ENCODE data around the gene AUTS2. TPM values are rescaled to one million over a fixed set of nuclear protein-coding genes. Genes with fewer than 3 reads are reported as not detected.
"Not testable (repeated sequence)": the region's sequence is repeated elsewhere in the genome, so short reads cannot be mapped to it uniquely, and the experiment has no call there.

The AUTS2 gene
- polyA plus RNA-seq, 1 donor from 2014 or later = 8.9 TPM

GRCh38 chr7:70794962-70795361 lies 1196.7 kb downstream of the AUTS2 start:
- Mint-ChIP-seq H3K9me3 (peaks cover 0 to 7% (median 2%) of the 10 kb centered on the region in 3 donors), H3K4me3 (no peak overlapping the region), H3K27ac (no peak overlapping the region), H3K36me3 (peaks cover 4% of the 10 kb centered on the region), H3K4me1 (no peaks in the 10 kb centered on the region), H3K27me3 (no peaks in the 10 kb centered on the region)

DNA sequence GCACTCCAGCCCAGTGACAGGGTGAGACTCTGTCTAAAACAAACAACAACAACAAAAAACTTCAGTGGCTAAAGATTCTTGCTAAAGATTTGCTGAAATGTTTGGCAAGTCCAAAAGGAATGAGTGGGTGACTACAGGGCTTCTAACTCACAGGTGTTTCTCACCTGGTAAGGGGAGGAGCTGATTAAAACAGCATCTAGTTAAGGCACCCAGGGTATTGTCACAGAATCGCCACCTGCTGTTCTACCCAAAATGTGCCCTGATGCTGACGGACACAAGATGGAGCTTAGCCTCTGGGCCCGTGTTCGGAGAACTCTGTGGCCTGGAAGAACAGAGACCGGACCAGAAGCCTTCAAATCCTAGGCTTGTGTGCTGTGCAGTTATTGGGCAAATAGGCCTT lies 1197.7 kb downstream of the AUTS2 start:
- Mint-ChIP-seq H3K36me3 (peaks cover 6% of the 10 kb centered on the region), H3K4me3 (no peak overlapping the region), H3K27me3 (no peaks in the 10 kb centered on the region), H3K27ac (no peak overlapping the region), H3K9me3 (peaks cover 2 to 16% (median 4%) of the 10 kb centered on the region in 3 donors), H3K4me1 (no peaks in the 10 kb centered on the region)

GRCh38 chr7:70797109-70797514 lies 1198.8 kb downstream of the AUTS2 start:
- no peak overlapping the region for H3K27ac Mint-ChIP-seq
- H3K36me3 Mint-ChIP-seq = peaks cover 6% of the 10 kb centered on the region
- H3K27me3 Mint-ChIP-seq = no peaks in the 10 kb centered on the region
- H3K9me3 Mint-ChIP-seq = peaks cover 4 to 22% (median 8%) of the 10 kb centered on the region in 3 donors
- no peak overlapping the region for H3K4me3 Mint-ChIP-seq
- no peaks in the 10 kb centered on the region for H3K4me1 Mint-ChIP-seq

GRCh38 chr7:70799841-70800405 lies 1201.6 kb downstream of the AUTS2 start:
- peak overlapping the region in 1 of 4 donors; percentile 61 for H3K4me3 Mint-ChIP-seq
- H3K27ac Mint-ChIP-seq = no peak overlapping the region
- H3K9me3 Mint-ChIP-seq = peaks cover 6 to 22% (median 12%) of the 10 kb centered on the region in 3 donors
- H3K36me3 Mint-ChIP-seq = peaks cover 4% of the 10 kb centered on the region
- peaks cover 2 to 3% (median 2%) of the 10 kb centered on the region in 3 donors for H3K4me1 Mint-ChIP-seq
- no peaks in the 10 kb centered on the region for H3K27me3 Mint-ChIP-seq

DNA sequence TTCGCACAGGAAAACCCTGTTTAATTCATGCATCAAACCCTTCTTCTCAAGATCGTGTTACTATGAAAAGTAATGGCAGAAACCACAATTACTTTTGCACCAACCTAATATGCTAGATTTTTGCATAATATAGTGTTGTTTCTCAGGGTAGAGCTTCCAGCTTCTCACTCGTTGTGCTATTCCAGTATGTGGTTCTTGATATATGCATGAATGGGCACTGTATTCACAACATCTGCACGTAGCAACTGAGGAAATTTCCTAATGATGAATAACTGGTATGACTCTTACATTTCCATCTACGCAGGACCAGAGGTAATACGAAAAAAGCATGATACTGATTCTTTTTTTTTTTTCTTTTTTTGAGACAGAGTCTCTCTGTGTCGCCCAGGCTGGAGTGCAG lies 1207.1 kb downstream of the AUTS2 start:
- peaks cover 1 to 14% (median 12%) of the 10 kb centered on the region in 3 donors for H3K9me3 Mint-ChIP-seq
- peak overlapping the region in 1 of 3 donors; percentile 60 for H3K27ac Mint-ChIP-seq
- no peaks in the 10 kb centered on the region for H3K27me3 Mint-ChIP-seq
- H3K4me1 Mint-ChIP-seq = peaks cover 7 to 22% (median 18%) of the 10 kb centered on the region in 3 donors
- H3K4me3 Mint-ChIP-seq = peak overlapping the region in 1 of 4 donors; percentile 26
- H3K36me3 Mint-ChIP-seq = peaks cover 2% of the 10 kb centered on the region

DNA sequence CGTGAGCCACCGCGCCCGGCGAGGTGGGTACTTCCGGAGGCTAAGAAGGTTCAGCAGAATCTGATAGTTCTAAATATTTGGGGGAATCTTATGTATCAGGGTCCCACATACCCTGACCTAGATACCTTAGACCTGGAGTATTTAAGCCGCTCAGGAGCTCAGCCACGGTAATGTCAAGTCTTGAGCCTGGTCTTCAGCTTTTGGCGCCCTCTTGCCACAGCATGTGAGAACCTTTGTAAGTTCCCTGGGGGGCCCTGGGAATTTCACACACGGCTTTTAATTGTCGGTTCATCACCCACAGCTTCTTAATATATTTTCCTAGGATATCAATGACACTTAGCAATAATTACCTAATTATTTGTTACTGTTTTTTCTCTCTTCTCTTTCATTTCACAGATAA lies 1209.4 kb downstream of the AUTS2 start:
- peaks cover 7 to 25% (median 18%) of the 10 kb centered on the region in 3 donors for H3K4me1 Mint-ChIP-seq
- no peaks in the 10 kb centered on the region for H3K36me3 Mint-ChIP-seq
- H3K4me3 Mint-ChIP-seq = peak overlapping the region in 1 of 4 donors; percentile 26
- H3K27me3 Mint-ChIP-seq = no peaks in the 10 kb centered on the region
- peaks cover 0 to 6% (median 1%) of the 10 kb centered on the region in 3 donors for H3K9me3 Mint-ChIP-seq
- peak overlapping the region in 1 of 3 donors; percentile 67 for H3K27ac Mint-ChIP-seq

DNA sequence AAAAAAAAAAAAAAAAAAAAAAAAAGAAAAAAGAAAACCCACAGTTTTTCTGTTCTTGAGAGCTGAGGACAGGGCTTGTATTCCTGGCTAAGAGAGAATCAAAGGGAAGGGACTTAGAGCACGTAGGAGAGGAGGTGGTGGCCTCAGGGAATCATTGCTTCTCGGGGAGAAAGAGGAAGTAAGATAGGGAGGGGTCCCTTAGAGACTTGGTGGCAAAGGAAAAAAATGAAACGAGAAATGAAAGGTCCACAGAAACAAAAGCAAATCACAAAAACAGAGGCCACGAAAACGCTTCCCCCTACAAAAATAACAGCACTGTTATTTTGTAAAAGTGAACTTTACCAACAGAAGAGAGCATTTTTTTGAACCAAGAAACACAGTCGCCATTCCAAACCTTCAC lies 1210.6 kb downstream of the AUTS2 start:
- no peaks in the 10 kb centered on the region for H3K36me3 Mint-ChIP-seq
- peaks cover 7 to 25% (median 18%) of the 10 kb centered on the region in 3 donors for H3K4me1 Mint-ChIP-seq
- H3K27ac Mint-ChIP-seq = peak overlapping the region in 2 of 3 donors; percentile 24 to 75
- no peaks in the 10 kb centered on the region for H3K27me3 Mint-ChIP-seq
- peaks cover 0 to 6% (median 4%) of the 10 kb centered on the region in 3 donors for H3K9me3 Mint-ChIP-seq
- peak overlapping the region; percentile 54 to 89 (median 80) for H3K4me3 Mint-ChIP-seq

- Mint-ChIP-seq H3K27ac (peak overlapping the region in 1 of 3 donors; percentile 73), H3K36me3 (no peaks in the 10 kb centered on the region), H3K9me3 (peaks cover 0 to 11% (median 4%) of the 10 kb centered on the region in 3 donors), H3K4me1 (peaks cover 4 to 17% (median 11%) of the 10 kb centered on the region in 3 donors), H3K27me3 (peaks cover 2% of the 10 kb centered on the region), H3K4me3 (no peak overlapping the region)
These were observed 1212.4 kb downstream of the AUTS2 start for GRCh38 chr7:70810558-70811139.

DNA sequence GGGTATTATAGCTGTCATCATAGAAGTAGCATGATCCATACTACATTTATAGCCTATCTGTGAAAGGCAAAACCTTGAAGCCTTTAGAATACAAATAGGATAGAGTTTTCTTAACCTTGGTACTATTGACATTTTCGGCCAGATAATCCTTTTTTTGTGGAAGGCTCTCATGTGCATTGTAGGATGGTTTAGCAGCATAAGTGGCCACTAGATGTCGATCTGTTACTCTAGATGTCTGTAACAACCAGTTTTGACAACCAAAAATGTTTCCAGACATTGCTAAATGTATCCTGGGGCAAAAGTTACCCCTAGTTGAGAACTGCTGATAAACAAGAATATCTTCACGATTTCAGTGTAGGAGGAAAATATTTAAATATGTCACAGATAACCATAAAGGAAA lies 1214.2 kb downstream of the AUTS2 start:
- Mint-ChIP-seq H3K27ac (no peak overlapping the region), H3K27me3 (peaks cover 2% of the 10 kb centered on the region), H3K4me3 (no peak overlapping the region), H3K36me3 (no peaks in the 10 kb centered on the region), H3K9me3 (peaks cover 1 to 14% (median 4%) of the 10 kb centered on the region in 3 donors), H3K4me1 (peaks cover 4 to 14% (median 11%) of the 10 kb centered on the region in 3 donors)

GRCh38 chr7:70822490-70822889 lies 1224.2 kb downstream of the AUTS2 start:
- not testable (repeated sequence) for H3K4me3 Mint-ChIP-seq, H3K27ac Mint-ChIP-seq, H3K27me3 Mint-ChIP-seq, H3K4me1 Mint-ChIP-seq, H3K36me3 Mint-ChIP-seq, H3K9me3 Mint-ChIP-seq

- Mint-ChIP-seq H3K4me1 (peaks cover 0 to 9% (median 6%) of the 10 kb centered on the region in 3 donors), H3K4me3 (peak overlapping the region in 2 of 4 donors; percentile 54 to 58), H3K27me3 (peaks cover 17% of the 10 kb centered on the region), H3K27ac (peak overlapping the region in 1 of 3 donors; percentile 13), H3K36me3 (no peaks in the 10 kb centered on the region), H3K9me3 (no peaks in the 10 kb centered on the region)
These were observed 1231.2 kb downstream of the AUTS2 start for GRCh38 chr7:70829221-70830059.

- H3K27me3 Mint-ChIP-seq = peaks cover 17% of the 10 kb centered on the region
- H3K27ac Mint-ChIP-seq = no peak overlapping the region
- H3K9me3 Mint-ChIP-seq = no peaks in the 10 kb centered on the region
- no peak overlapping the region for H3K4me3 Mint-ChIP-seq
- peaks cover 0 to 9% (median 6%) of the 10 kb centered on the region in 3 donors for H3K4me1 Mint-ChIP-seq
- H3K36me3 Mint-ChIP-seq = no peaks in the 10 kb centered on the region
These were observed 1231.8 kb downstream of the AUTS2 start for GRCh38 chr7:70830060-70830395.

GRCh38 chr7:70830426-70830825 lies 1232.2 kb downstream of the AUTS2 start:
- H3K27ac Mint-ChIP-seq = no peak overlapping the region
- H3K9me3 Mint-ChIP-seq = no peaks in the 10 kb centered on the region
- no peaks in the 10 kb centered on the region for H3K36me3 Mint-ChIP-seq
- H3K27me3 Mint-ChIP-seq = peaks cover 17% of the 10 kb centered on the region
- H3K4me3 Mint-ChIP-seq = no peak overlapping the region
- H3K4me1 Mint-ChIP-seq = peaks cover 0 to 9% (median 6%) of the 10 kb centered on the region in 3 donors

- Mint-ChIP-seq H3K27ac (no peak overlapping the region), H3K4me3 (no peak overlapping the region), H3K36me3 (no peaks in the 10 kb centered on the region), H3K4me1 (peaks cover 0 to 9% (median 6%) of the 10 kb centered on the region in 3 donors), H3K27me3 (peaks cover 23% of the 10 kb centered on the region), H3K9me3 (no peaks in the 10 kb centered on the region)
These were observed 1235.5 kb downstream of the AUTS2 start for GRCh38 chr7:70833726-70834125.

GRCh38 chr7:70834424-70834823 lies 1236.1 kb downstream of the AUTS2 start:
- no peak overlapping the region for H3K27ac Mint-ChIP-seq
- H3K9me3 Mint-ChIP-seq = no peaks in the 10 kb centered on the region
- H3K36me3 Mint-ChIP-seq = no peaks in the 10 kb centered on the region
- H3K4me1 Mint-ChIP-seq = peaks cover 0 to 5% (median 2%) of the 10 kb centered on the region in 3 donors
- no peak overlapping the region for H3K4me3 Mint-ChIP-seq
- peaks cover 18% of the 10 kb centered on the region for H3K27me3 Mint-ChIP-seq

All from IgD-negative memory B cell (primary cell).